Esophagus squamous epithelium (tissue), 4 donors: Measurements from ENCODE around the gene ZFP2.
"Not testable (repeated sequence)": the region's sequence is repeated elsewhere in the genome, so short reads cannot be mapped to it uniquely, and the experiment has no call there.

Experiments used
- CTCF ChIP-seq, 6 experiments: fragments of 450-650 bp in 4 of 6; fragments of 200-600 bp in 2 of 6; sonication (generic) in 2 of 6; IDR thresholded peaks; one replicate each; pipeline ENCODE4 v1.5.1; 2016 to 2019; ENCODE audit warnings: antibody characterized with exemption in 6 of 6, mild to moderate bottlenecking in 4 of 6, moderate library complexity in 4 of 6
- POLR2A ChIP-seq, 4 donors: fragments of 450-650 bp; IDR thresholded peaks; one replicate each; pipeline ENCODE4 v1.6.1; 2017; ENCODE audit warnings: antibody characterized with exemption in 4 of 4, mild to moderate bottlenecking in 4 of 4, moderate library complexity in 3 of 4

- TF ChIP-seq CTCF, POLR2A (IDR thresholded peaks at IDR 0.05): not testable (repeated sequence)
Measured at GRCh38 chr5:178860615-178861014, 35.1 kb upstream of the ZFP2 start.
